NCI-H2171 (cell line): ENCODE data around the gene SETDB1.

Experiments used
- DNase-seq: peaks from one replicate; lab custom pipeline; 2025; lab: John Stamatoyannopoulos, UW

Gene SETDB1

DNA sequence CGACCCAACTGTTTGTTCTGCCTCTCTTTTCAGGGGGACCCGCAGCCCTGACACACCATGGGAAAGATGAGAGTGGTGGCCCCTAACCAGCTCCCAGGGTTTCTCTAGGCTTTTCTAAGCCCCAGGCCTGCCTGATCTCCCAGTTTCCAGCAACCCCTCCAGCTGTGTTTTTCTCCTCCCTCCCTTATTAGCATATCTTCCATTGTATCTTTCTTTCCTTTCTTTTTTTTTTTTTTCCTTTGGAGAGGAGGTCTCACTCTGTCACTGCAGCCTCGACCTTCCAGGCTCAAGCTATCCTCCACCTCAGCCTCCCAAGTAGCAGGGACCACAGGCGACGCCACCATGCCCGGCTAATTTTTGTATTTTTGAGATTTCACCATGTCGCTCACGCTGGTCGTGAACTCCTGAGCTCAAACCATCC lies 50.2 kb downstream of the SETDB1 start:
- no peak for DNase-seq

DNA sequence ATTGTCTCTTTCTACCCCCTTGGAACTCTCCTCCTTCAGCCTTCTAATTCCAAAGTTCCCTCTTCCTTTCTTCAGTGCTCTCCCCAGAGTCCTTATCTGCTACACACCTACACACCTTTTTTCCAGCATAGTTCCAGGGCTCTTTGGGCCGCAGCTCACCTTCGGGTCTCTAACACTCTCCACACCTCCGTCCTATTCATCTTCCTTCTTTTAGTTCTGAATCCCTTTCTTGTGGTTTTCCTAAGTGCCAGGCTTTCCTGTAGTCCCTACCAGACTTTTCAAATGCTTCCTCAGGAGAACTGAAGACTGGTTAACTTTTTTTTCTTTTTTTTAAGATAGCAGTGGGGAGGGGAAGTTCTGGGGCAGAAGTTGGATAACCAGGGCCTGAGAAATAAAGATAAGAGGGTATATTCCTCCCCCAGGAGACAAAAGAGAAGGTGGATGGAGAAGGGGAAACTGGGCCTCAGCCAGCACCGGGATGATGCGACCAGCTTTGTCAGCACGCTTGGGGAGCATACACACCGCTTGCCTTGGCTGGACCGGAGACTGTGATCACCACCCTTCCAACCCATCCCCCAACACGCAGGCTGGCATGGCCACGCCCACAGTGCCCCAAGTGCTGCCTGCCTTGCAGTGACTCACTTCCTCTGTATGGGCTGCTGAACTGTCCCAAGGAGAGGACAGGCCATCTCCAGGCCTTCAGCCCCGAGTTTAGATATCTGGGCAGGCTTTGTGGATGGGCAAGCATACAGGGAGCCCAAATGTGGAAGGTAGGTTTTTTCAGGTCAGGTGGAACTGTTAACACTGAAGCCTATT lies 50.9 kb downstream of the SETDB1 start:
- DNase-seq, result no peak

DNA sequence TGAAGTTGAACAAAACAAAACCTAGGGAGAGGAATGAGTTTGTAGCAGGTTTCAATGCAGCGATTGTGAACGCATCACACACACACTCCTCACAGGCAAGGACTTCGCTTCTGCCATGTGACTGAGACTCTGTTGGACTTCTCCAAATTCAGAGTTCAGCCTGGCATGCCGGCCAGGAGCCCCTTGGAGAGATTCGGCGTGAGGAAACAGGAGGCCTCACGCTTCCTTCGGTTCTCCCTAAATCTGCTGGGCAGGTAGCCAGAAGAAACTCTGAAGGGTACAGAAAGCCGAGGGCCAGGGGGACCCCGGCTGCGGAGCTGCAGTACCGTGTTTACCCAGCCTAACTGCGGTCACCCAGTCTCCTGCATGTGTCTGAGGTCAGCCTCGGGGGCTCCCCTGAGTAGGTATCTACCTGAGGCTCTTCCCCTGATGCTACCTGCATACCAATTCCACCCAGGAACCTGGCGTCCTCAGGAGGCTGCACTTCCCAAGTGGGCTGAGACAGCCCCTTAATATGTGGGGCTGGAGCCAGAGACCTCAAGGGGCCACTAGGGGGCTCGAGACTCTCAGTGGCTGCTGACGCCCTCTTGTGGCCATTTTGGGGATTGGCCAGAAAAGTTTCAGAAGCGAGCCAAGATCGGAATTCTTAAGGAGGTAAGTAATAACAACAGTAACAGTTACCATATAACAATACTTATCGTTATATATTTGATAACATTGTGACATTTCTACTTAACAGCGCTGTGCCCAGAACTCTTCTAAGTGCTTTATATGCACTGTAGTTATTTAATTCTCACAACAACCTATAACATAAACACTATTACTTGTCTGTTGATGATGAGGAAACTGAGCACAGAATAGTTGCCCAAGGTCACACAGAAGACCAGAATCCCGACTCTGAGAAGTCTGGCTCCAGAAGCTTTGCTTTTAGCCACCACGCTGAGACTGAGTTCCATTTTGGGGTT lies 53.2 kb downstream of the SETDB1 start:
- peak; percentile 82 for DNase-seq

DNA sequence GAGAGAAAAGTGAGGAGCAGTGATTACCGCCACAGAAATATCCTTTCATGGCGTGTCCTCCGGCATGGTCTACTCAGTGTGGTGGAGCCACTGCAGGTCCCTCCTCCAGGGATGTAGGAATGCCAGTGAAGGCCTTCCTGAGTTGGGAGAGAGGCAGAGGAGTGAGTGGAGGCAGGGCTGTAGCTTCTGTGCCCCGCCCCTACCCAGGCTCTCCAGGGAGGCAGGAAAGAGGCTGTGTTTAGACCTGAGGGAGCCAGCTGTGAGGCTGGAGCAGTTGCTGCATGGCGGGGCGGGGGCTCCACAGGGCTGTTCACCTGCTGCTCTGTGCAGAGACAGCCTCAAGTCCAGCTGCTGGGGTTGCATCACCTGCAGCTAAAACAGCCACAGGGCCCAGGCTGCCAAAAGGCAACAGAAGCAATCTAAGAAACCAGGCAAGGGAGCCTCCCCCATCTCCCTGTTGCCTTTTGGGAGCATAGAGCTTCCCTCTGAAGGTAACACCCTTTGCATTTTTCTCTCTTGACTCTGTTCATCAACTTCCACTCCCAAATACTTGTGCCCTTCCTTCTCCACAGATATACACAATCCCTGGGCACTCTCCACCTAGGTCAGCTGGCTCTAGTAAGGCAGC lies 55.1 kb downstream of the SETDB1 start:
- DNase-seq, result peak; percentile 93

DNA sequence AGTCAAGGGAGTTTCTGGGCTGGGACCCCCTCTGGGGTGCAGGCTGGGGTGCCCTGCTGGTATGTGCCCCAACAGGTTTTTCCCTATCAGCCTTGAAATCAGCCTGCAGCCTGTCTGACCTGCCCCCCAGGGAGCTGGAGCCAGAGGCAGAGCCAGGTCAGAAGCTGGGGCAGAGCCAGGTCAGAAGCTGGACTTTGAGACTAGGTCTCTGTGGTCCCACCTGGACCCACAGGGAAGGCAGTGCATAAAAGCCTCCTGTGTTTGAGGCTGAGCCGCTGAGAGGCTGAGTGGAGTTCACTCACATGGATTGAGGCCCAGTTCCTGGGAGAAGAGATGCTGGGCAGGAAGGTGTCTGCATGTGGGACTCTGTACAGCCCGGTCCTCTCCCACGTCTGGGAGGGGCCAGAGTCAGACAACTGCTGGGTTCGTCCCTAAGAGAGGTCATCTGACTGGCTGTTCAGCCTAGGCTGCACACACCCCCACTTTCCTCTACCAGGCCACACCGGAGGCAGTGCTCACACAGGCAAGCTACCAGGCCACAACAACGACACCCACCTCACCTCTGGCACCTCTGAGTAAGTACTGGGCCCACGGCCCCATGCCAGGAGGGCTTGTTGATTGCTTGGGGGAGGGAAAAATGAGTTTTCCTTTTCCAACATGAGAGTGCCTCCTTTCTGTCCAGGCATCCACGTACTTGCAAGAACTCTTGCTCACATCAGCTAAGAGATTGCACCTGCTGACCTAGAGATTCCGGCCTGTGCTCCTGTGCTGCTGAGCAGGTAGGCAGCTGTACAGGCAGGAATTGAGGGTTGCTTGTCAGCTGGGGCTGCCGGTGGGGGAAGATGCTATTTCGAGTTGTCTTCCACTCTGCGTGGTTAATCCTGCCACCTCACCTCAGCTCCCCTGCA lies 55.9 kb downstream of the SETDB1 start, which contains the start of gene ANXA9:
Gene ANXA9 (plus strand): TSS at position 488 of the 908 bp plus-strand sequence. CDS start 814 bp downstream, outside the sequence.
- DNase-seq, result no peak

DNA sequence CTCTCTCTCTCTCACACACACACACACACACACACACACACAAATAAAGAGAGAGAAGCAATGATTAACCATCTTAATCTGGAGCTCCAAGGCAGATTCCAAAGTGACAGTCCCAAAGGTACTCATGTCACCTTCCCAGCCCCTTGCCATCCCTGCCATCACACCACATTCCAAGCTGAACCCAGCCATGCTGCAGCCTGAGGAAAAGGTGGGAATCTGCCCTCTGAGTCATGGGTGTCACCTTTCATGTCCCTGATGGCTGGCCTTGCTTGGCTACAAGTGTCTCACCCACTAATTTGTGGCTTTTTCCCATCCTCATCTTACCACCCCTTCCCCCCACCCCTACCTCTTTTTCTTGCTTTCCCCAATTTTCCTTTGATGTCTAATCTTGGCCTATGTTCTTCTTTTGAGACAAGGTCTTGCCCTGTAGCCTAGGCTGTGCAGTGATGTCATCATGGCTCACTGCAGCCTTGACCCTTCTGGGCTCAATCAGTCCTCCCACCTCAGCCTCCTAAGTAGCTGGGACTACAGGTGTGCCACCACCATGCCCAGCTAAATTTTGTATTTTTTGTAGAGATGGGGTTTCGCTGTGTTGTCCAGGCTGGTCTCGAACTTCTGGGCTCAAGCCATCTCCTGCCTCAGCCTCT lies 59.1 kb downstream of the SETDB1 start:
- no peak for DNase-seq

DNA sequence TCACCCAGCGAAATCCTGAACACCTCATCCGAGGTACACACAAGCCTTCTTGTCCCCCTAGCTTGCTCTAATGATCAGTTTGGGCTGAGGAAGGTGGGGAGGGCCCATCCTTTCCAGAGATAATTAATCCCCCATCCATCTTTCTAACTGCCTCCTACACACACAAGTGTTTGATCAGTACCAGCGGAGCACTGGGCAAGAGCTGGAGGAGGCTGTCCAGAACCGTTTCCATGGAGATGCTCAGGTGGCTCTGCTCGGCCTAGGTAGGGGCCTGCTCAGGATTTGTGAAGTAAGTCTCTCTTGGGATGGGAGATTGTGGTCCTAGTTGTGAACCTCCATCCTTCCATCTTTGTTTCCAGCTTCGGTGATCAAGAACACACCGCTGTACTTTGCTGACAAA lies 61.8 kb downstream of the SETDB1 start:
- no peak for DNase-seq

DNA sequence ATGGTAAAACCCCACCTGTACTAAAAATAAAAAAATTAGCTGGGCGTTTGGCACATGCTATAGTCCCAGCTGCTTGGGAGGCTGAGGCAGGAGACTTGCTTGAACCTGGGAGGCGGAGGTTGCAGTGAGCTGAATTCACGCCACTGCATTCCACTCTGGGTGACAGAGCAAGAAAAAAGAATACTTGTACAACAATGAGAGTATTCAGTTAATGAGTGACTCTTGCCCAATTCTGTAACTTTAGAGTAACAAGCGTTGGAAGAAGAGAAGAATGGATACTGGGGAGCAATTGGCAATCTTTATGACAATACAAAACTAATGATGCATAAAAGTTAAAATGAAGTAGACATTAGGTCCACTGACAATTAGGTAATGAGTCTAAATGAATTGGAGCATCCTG lies 66.5 kb downstream of the SETDB1 start:
- no peak for DNase-seq

DNA sequence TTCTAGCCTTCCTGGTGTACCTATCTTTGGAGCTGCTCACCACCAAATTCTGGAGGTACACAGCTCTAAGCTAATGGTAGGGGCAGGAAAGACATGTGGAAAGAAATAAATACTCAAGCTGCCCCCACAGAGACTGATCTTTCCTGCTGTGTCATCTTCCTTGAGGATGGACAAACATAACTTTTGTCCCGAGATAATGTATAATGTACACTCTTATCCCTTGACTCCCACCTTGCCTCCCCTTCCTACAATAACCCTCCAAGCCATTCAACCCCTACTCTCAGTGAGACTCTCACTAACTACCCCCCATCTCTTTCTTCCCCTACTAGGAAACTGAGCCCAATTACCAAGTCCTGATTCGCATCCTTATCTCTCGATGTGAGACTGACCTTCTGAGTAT lies 68.1 kb downstream of the SETDB1 start:
- DNase-seq, result no peak

DNA sequence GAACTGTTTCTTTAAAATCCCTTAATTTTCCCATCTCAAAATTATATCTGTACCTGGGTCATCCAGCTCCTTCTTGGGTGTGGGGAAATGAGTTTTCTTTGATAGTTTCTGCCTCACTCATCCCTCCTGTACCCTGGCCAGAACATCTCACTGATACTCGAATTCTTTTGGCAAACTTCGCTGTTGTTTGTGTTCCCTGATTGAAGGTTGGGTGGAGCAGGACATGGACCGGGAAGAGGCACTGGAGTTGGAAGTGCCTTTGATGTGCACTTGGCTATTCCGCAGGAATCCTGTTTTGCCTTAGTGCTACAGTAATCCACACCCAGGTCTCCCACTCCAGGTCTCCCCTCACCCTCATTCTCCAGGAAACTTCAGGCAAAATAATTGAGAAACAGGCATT lies 69.3 kb downstream of the SETDB1 start:
- no peak for DNase-seq

DNA sequence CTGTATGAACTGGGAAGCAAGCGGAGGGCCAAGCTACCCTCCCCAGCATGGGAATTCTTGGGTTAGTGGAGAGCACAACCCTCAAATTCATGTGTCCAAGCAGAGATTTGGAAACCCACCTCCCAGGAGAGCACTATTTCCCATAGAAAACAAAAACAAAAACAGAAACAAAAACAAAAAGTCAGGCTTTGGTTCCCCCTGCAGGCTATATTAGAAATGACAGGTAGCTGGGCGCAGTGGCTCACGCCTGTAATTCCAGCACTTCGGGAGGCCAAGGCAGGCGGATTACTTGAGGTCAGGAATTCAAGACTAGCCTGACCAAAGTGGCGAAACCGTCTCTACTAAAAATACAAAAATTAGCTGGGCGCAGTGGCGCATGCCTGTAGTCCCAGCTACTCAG lies 69.7 kb downstream of the SETDB1 start:
- DNase-seq, result no peak

DNA sequence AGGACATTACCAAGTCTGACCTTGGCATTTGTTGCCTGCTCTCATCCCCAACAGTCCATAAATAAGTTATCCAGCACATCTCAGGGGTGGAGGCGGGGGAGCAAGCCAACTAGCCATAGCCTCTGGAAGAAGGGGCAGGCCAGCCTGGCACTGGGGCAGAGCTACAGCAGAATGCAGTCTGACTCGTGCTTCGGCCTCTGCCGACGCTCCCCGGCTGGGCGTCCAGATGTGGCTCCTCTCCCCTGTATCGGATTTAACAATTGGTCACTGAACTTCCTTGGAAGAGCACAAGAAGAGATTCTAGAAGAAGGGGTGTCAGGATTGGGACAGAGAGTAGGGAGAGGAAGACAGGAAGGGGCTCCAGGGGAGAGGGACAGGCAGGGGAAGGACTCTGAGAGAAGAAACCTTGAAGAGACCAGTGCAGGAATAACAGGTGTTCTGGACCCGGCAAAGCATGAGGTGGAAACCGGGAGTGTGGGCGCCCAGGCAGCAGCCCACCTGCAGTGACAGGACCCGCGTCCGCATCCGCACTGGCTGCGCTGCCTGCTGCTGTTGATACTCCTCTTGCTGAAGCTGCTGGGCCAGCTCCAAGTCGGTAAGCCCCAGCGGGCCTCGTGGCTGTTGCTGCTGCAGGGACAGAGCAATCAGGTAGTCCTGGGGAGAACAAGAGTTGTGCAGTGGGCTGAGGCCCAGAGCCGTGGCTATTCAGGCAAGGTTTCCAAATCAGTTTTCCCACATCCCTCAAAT lies 71.1 kb downstream of the SETDB1 start:
- no peak for DNase-seq

DNA sequence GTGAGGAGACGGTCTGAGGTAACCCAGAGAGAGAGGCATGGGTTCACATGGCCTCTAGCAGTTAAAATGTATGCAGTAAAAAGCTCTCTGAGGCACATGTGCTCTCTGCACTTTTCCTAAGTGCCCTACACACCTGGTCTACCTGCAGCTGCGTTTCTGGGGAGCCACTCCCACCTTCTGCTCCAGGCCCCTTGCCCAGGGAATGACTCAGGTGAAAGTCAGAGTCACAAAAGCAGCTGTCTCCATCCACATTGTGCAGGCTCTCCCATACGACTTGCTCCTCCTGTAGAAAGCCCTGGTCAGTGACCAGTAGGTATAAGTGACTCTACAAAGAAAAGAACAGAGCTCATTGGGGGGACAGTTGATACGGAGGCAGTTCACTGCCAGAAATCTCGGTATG lies 71.8 kb downstream of the SETDB1 start:
- peak; percentile 15 for DNase-seq

DNA sequence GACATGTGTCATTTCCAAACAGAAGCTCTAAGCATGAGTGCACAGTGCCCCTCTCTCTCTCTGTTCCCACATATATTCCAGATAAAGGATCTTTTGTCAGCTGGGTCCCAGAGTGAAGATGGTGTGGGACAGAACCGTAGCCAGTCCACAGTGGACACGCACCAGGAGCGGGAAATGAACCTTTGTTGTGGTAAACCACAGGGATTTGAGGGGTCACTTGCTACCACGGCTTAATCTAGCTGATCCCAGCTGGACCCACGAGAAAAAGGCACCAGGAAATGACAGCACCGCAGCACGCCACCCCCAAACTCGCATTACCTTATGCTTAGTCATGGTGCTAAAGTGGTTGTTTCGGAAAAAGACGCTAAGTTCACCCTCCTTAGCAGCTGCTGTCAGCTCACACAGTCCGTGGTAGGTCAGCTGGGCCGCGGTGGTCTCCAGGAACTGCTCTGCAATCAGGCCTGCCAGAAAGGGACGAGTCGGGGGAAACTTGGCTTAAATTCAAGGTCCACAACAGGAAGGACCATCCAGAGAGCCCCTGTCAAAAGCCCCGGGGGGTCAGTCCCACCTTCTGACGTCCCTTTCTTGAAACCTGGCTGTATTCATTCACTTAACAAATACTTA lies 73.0 kb downstream of the SETDB1 start:
- no peak for DNase-seq

DNA sequence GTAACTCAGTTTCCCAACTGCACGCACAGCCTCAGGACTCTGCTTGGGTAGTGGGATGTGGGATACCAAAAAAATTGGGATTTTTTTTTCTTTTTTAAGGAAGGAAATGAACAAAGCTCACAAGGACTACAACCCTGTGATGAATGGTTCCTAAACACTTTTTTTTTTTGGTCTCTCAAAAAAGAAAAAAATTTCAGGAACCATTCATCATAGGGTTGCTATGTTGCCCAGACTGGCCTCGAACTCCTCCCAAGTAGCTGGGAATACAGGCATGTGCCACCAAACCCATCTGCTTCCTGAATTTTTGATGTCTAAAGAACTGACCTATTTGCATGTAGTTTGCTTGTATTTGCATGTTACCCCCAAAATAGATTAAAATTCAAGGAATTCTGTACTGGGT lies 73.8 kb downstream of the SETDB1 start:
- DNase-seq, result no peak

DNA sequence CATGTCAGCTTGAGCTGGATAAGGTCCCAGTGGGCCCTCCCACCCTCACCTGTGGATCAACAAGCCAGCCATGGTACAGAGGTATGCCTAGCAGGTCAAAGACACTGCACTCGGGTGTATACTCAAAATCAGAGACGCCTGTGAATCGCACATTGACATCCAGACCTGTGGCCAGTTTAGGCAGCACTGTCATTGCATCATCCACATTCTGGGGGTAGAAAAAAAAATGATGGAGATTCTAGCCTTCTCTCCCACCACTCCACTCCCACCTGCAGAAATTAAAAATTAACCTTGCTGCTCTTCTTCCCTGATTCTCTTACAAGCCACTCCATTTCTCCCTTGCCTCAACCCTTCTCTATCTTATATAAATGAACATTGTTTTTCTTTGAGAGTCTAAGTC lies 74.2 kb downstream of the SETDB1 start:
- no peak for DNase-seq

DNA sequence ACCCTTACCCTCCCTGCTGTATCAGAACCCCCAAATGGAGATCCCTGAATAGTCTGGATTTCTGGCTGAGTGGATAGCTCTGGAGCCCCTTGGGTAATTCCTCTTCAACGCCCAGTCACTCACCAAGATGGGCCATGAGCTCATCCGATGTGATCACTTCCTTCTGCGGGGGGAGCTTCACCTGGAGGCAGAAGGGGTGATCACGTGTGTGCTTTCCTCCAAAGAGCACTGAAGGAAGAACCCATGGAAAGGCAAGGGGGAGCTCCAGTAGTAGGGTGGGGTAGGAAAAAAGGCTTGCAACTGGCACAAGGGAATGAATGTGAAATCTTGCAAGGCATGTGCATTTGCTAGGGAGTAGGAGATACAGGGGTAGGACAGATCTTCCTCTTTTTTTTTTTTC lies 75.4 kb downstream of the SETDB1 start:
- DNase-seq, result no peak

DNA sequence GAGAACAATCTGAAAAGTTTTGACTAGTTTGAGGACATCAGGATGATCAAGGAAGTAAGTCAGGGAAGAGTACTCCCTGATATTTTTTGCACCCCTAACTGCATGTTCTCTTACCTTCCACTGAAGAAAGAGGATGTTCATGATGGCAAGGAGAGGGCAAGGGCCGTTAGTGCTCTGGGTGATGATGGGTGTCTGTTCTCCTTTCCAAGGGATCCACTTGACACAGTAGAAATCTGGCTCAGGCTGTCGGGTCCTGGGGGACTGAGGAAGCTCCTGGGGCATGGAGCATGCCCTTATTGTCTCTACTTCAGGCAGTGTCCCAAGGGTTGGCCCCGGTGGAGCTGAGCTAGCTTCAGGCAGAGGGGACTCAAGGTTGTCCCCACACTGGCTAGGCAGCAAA lies 75.9 kb downstream of the SETDB1 start:
- no peak for DNase-seq

DNA sequence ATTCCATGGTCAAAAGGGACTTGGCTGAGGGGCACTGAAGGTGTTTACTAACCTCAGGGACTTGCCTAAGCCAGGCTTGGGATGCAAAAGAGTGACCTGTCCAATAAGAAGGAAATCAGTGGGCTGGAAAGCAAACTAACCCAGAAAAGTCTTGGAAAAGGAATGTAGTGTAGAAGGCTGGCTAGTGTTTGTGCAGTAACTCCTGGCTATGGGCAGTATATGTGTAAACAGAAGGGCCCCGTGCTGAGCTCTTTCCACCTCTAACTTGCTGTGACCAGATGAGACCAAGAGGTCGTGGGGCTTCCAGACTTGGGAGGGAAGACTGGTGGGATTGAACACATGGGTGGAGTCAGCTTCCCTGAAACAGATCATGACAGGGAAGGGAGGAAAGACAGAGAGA lies 76.4 kb downstream of the SETDB1 start:
- no peak for DNase-seq

DNA sequence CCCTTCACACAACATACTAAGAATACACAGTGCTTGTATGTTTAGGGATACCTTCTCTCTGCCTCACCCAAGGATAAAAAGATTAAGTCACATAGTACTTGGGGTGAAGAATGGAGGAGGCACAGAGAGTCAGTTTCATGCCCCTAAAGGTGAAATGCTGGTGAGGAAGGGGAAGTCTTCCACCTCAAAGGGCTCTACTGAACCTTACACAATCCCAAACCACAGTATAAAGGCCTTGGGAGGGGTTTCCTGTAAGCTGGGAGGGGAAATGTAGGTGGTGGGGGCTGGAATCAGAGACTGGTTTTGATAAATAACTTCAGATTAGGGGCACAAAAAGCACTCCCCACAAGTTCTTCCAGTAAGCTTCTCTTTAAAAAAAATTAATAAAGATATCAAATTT lies 77.0 kb downstream of the SETDB1 start:
- DNase-seq, result no peak
